Nephron progenitor cell (in vitro differentiated cells): Measurements from ENCODE around the gene LZTFL1.

ENCODE experiments used
- DNase-seq: peaks from one replicate; pipeline ENCODE4 v3.0.0; 2021
- H3K27ac Mint-ChIP-seq: 2 replicates; pipeline ENCODE4 v1.8.0; 2021; ENCODE audit warnings: mild to moderate bottlenecking, moderate library complexity, mixed read lengths
- H3K27me3 Mint-ChIP-seq: 2 replicates; pipeline ENCODE4 v1.8.0; 2021; ENCODE audit warnings: mild to moderate bottlenecking, low read depth, mixed read lengths; ENCODE audit not compliant: poor library complexity
- H3K36me3 Mint-ChIP-seq: 2 replicates; pipeline ENCODE4 v1.8.0; 2021; ENCODE audit warnings: low read depth, mixed read lengths
- H3K4me1 Mint-ChIP-seq: 2 replicates; pipeline ENCODE4 v1.8.0; 2021; ENCODE audit warnings: mixed read lengths
- H3K4me3 Mint-ChIP-seq: 2 replicates; pipeline ENCODE4 v1.8.0; 2021; ENCODE audit warnings: mild to moderate bottlenecking, moderate library complexity, mixed read lengths
- H3K9me3 Mint-ChIP-seq: 2 replicates; pipeline ENCODE4 v1.8.0; 2021; ENCODE audit warnings: mild to moderate bottlenecking, moderate library complexity, mixed read lengths
- CTCF ChIP-seq: fragments of 200-600 bp; sonication (generic); IDR thresholded peaks from 2 replicates; pipeline ENCODE4 v1.5.0; 2021; ENCODE audit warnings: antibody characterized with exemption

LZTFL1 gene

DNA sequence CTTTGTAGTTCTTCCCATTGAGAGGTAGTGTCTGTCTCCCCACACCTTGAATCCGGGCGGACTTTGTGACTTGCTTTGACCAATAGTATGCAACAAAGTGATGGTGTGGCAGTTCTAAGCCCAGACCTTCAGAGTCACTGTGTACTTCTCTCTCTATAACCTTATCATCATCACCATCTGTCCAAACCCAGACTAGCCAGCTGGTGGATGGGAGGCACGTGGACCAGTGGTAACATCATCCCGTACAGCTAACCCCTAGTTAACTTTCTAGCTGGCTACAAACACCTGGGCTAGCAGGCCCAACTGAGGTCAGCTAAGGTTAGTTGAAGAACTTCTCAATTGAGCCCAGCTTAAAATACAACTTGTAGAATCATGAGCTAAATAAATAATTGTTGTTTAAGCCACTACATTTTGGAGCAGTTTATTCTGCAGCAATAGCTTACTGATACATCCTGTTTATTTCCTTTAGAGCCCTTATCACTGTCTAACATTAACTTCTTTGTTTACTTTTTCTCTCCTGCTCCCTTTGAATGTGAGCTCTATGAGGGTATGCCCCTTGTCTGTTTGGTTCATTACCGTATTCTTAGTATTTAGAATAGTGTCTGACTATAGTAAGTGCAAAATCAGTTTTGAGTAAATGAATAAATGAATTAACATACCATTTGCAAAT lies 32.9 kb upstream of the LZTFL1 start:
- Mint-ChIP-seq H3K27me3 (peaks cover 9% of the 10 kb centered on the region), H3K27ac (no peak overlapping the region)
- no peak for TF ChIP-seq CTCF

GRCh38 chr3:45873638-45874037 lies 31.7 kb upstream of the LZTFL1 start:
- Mint-ChIP-seq H3K4me1 (no peaks in the 10 kb centered on the region), H3K27ac (no peak overlapping the region), H3K9me3 (peaks cover 4% of the 10 kb centered on the region), H3K4me3 (no peak overlapping the region), H3K36me3 (no peaks in the 10 kb centered on the region), H3K27me3 (peaks cover 9% of the 10 kb centered on the region)
- no peak for DNase-seq
- no peak for TF ChIP-seq CTCF

More for the DNA sequence above, 32.9 kb upstream of the LZTFL1 start:
- DNase-seq: no peak
- peaks cover 4% of the 10 kb centered on the region for H3K9me3 Mint-ChIP-seq
- no peak overlapping the region for H3K4me3 Mint-ChIP-seq
- H3K4me1 Mint-ChIP-seq: no peaks in the 10 kb centered on the region
- H3K36me3 Mint-ChIP-seq: no peaks in the 10 kb centered on the region

GRCh38 chr3:45873036-45873435 lies 31.1 kb upstream of the LZTFL1 start:
- no peaks in the 10 kb centered on the region for H3K4me1 Mint-ChIP-seq
- no peaks in the 10 kb centered on the region for H3K36me3 Mint-ChIP-seq
- H3K27me3 Mint-ChIP-seq: peaks cover 9% of the 10 kb centered on the region
- H3K27ac Mint-ChIP-seq: no peak overlapping the region
- TF ChIP-seq CTCF: no peak
- DNase-seq: no peak
- no peak overlapping the region for H3K4me3 Mint-ChIP-seq
- H3K9me3 Mint-ChIP-seq: peaks cover 4% of the 10 kb centered on the region

GRCh38 chr3:45872569-45872968 lies 30.6 kb upstream of the LZTFL1 start:
- TF ChIP-seq CTCF: no peak
- no peak overlapping the region for H3K4me3 Mint-ChIP-seq
- peaks cover 9% of the 10 kb centered on the region for H3K27me3 Mint-ChIP-seq
- no peak for DNase-seq
- H3K4me1 Mint-ChIP-seq: no peaks in the 10 kb centered on the region
- no peaks in the 10 kb centered on the region for H3K36me3 Mint-ChIP-seq
- H3K9me3 Mint-ChIP-seq: peaks cover 4% of the 10 kb centered on the region
- no peak overlapping the region for H3K27ac Mint-ChIP-seq

GRCh38 chr3:45871780-45872179 lies 29.9 kb upstream of the LZTFL1 start:
- peaks cover 9% of the 10 kb centered on the region for H3K27me3 Mint-ChIP-seq
- no peaks in the 10 kb centered on the region for H3K36me3 Mint-ChIP-seq
- H3K4me3 Mint-ChIP-seq: no peak overlapping the region
- no peak for DNase-seq
- no peaks in the 10 kb centered on the region for H3K4me1 Mint-ChIP-seq
- TF ChIP-seq CTCF: no peak
- peaks cover 4% of the 10 kb centered on the region for H3K9me3 Mint-ChIP-seq
- no peak overlapping the region for H3K27ac Mint-ChIP-seq

GRCh38 chr3:45870099-45870498 lies 28.2 kb upstream of the LZTFL1 start:
- peaks cover 6% of the 10 kb centered on the region for H3K27me3 Mint-ChIP-seq
- no peak overlapping the region for H3K4me3 Mint-ChIP-seq
- DNase-seq: no peak
- no peaks in the 10 kb centered on the region for H3K4me1 Mint-ChIP-seq
- TF ChIP-seq CTCF: no peak
- no peaks in the 10 kb centered on the region for H3K36me3 Mint-ChIP-seq
- H3K27ac Mint-ChIP-seq: no peak overlapping the region
- peaks cover 4% of the 10 kb centered on the region for H3K9me3 Mint-ChIP-seq
